ENCODE data around the gene HOXA6.

HOXA6 gene

GRCh38 chr7:27107391-27108381, 39.9 kb downstream of the HOXA6 start:
- Histone ChIP-seq H3K27me3 (peaks cover 41% of the 10 kb centered on the region), H3K27ac (no peak overlapping the region), H3K36me3 (no peaks in the 10 kb centered on the region), H3K4me1 (ENCODE audit: control insufficient read depth in 1 of 2, insufficient read depth in 1 of 2, low read depth in 1 of 2, low read length in 1 of 2) (peaks cover 0 to under 1% of the 10 kb centered on the region in 2 experiments), H3K4me3 (ENCODE audit: low read depth in 1 of 2, low read length in 1 of 2) (no peak overlapping the region), H3K9me3 (no peaks in the 10 kb centered on the region)
- TF ChIP-seq CTCF (IDR thresholded peaks at IDR 0.05): no peak

- peaks cover under 1% of the 10 kb centered on the region for H3K36me3 ChIP-seq
- TF ChIP-seq CTCF (IDR thresholded peaks at IDR 0.05): no peak
- peaks cover 0 to 9% of the 10 kb centered on the region in 2 experiments for H3K4me1 ChIP-seq (ENCODE audit: control insufficient read depth in 1 of 2, insufficient read depth in 1 of 2, low read depth in 1 of 2, low read length in 1 of 2)
- no peak overlapping the region for H3K4me3 ChIP-seq (ENCODE audit: low read depth in 1 of 2, low read length in 1 of 2)
- H3K27ac ChIP-seq: no peak overlapping the region
- H3K9me3 ChIP-seq: no peaks in the 10 kb centered on the region
- peaks cover 49% of the 10 kb centered on the region for H3K27me3 ChIP-seq
Measured at GRCh38 chr7:27106901-27107240, 40.7 kb downstream of the HOXA6 start.

- TF ChIP-seq CTCF (IDR thresholded peaks at IDR 0.05): no peak
- H3K27me3 ChIP-seq: peaks cover 54% of the 10 kb centered on the region
- no peak overlapping the region for H3K4me3 ChIP-seq (ENCODE audit: low read depth in 1 of 2, low read length in 1 of 2)
- peaks cover 0 to 14% of the 10 kb centered on the region in 2 experiments for H3K4me1 ChIP-seq (ENCODE audit: control insufficient read depth in 1 of 2, insufficient read depth in 1 of 2, low read depth in 1 of 2, low read length in 1 of 2)
- no peaks in the 10 kb centered on the region for H3K9me3 ChIP-seq
- H3K27ac ChIP-seq: no peak overlapping the region
- H3K36me3 ChIP-seq: peaks cover 6% of the 10 kb centered on the region
Measured at GRCh38 chr7:27106181-27106900, 41.2 kb downstream of the HOXA6 start.

- TF ChIP-seq CTCF (IDR thresholded peaks at IDR 0.05): no peak
- peaks cover 14% of the 10 kb centered on the region for H3K36me3 ChIP-seq
- peaks cover 0 to 15% of the 10 kb centered on the region in 2 experiments for H3K4me1 ChIP-seq (ENCODE audit: control insufficient read depth in 1 of 2, insufficient read depth in 1 of 2, low read depth in 1 of 2, low read length in 1 of 2)
- H3K9me3 ChIP-seq: no peaks in the 10 kb centered on the region
- H3K27ac ChIP-seq: no peak overlapping the region
- peaks cover 63% of the 10 kb centered on the region for H3K27me3 ChIP-seq
- no peak overlapping the region for H3K4me3 ChIP-seq (ENCODE audit: low read depth in 1 of 2, low read length in 1 of 2)
Measured at GRCh38 chr7:27105301-27106031, 42.1 kb downstream of the HOXA6 start.

GRCh38 chr7:27104341-27105058, 43.1 kb downstream of the HOXA6 start:
- Histone ChIP-seq H3K4me3 (ENCODE audit: low read depth in 1 of 2, low read length in 1 of 2) (no peak overlapping the region), H3K4me1 (ENCODE audit: control insufficient read depth in 1 of 2, insufficient read depth in 1 of 2, low read depth in 1 of 2, low read length in 1 of 2) (peaks cover 0 to 15% of the 10 kb centered on the region in 2 experiments), H3K27ac (no peak overlapping the region), H3K27me3 (peaks cover 72% of the 10 kb centered on the region), H3K36me3 (peaks cover 18% of the 10 kb centered on the region), H3K9me3 (no peaks in the 10 kb centered on the region)
- TF ChIP-seq CTCF (IDR thresholded peaks at IDR 0.05): no peak
